Stimulated activated CD8-positive, alpha-beta memory T cell treated with anti-CD3 and anti-CD28 coated beads, Interleukin-15, amount 100 ng/mL, for 1 hour (primary cell): ENCODE measurements around the gene SFT2D3.

ENCODE experiments used
- DNase-seq: peaks from one replicate; pipeline ENCODE4 v3.0.0-alpha.2; 2020; ENCODE audit warnings: low read depth

Gene SFT2D3, protein sequence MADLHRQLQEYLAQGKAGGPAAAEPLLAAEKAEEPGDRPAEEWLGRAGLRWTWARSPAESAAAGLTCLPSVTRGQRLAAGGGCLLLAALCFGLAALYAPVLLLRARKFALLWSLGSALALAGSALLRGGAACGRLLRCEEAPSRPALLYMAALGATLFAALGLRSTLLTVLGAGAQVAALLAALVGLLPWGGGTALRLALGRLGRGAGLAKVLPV

GRCh38 chr2:127701193-127701650, at the start of gene SFT2D3:
Gene SFT2D3 (plus strand): TSS chr2:127701497. CDS start chr2:127701529, 32 bp downstream.
- peak; percentile 76 for DNase-seq

GRCh38 chr2:127651971-127652550, 49.2 kb upstream of the SFT2D3 start:
- DNase-seq: no peak

DNA sequence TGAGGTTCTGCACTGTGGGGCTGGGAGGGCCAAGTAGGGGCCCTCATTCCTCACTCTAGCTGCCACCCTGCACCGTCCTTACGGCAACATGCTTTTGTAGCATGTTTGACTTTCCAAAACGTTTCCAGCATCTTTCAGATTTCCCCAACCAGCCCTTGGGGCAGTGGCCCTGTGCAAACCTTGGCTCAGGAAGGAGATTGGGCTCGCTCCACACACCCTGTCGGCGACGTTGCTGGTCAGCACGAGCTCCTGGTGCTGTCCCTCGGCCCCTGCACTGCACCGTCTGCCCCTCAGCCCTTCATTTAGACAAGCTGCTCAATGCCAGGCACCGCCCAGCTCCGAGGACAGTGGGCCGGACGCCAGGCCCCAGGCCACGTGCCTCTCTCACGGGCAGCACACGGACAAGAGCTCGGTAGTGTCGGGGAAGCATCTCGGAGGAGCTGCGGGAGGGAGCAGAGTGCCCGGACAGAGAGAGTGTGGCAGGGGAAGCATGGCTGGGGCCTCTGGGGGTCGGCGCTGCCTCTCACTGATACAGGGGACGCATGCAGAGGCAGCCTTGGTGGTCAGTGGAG, 48.4 kb upstream of the SFT2D3 start:
- no peak for DNase-seq

DNA sequence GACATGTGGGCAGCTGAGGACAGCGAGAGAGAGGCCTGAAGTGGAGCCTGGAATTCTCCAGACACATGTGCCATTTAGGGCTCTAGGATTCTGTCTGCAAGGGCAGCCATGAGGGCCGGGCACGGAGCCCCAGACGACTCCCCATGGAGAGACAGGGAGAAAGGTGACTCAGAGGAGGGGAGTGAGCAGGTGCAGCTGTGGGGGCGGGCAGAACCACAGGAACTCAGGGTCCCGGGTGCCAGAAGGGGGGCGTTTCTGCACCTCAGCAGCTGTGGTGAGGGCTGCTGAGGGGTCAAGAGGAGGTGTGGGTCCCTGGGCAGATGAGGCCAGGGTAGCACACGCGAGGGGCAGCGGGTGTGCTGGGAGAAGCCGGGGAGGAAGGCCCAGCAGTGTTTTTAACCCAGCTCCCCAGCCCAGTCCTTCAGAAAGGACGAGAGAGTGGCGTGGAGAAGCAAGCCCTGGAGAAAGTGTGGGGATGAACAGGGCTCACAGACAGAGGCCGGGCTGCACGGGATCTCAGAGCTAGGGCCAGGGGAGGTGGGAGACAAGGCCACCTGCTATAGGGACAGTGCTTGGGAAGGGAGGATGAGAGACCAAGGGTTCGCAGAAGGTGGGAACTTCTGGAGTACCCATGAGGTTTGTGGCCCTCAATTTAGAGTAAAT, 47.7 kb upstream of the SFT2D3 start:
- no peak for DNase-seq

GRCh38 chr2:127654084-127654837, 47.0 kb upstream of the SFT2D3 start:
- DNase-seq: no peak

DNA sequence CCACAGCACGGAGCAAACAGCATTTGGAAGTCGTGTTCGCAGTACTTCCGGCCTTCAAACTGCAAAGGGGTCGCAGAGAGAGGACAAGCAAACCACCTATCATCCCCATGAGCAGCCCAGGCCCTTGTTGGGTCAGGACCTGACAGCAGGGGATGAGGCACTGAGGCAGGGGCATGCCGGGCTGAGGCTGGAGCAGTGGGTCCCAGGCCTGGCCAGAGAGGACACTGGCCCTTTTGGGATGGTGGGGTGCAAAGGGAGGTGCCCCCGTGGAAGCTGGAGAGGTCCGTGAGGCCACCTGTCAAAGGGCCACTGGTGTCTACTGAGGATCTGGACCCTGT, 46.5 kb upstream of the SFT2D3 start:
- DNase-seq: no peak

- no peak for DNase-seq
Observed at GRCh38 chr2:127655209-127656073, 45.9 kb upstream of the SFT2D3 start.

GRCh38 chr2:127656569-127657231, 44.6 kb upstream of the SFT2D3 start:
- DNase-seq: no peak

GRCh38 chr2:127657232-127657595, 44.1 kb upstream of the SFT2D3 start:
- no peak for DNase-seq

DNA sequence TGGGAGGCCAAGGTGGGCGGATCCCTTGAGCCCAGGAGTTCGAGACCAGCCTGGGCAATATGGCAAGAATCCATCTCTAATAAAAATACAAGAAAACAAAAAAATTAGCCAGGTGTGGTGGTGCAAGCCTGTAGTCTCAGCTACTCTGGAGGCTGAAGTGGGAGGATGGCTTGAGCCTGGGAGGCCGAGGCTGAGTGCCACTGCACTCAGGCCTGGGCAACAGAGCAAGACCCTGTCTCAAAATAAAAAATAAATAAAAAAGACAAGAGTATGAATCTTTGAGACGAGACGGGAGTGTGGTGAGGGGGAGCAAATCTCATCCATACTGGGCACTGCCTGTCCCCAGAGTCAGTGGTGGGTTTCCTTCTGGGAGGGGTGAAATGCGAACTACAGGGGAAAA, 43.2 kb upstream of the SFT2D3 start:
- no peak for DNase-seq

- no peak for DNase-seq
Observed at GRCh38 chr2:127658641-127659407, 42.5 kb upstream of the SFT2D3 start.

DNA sequence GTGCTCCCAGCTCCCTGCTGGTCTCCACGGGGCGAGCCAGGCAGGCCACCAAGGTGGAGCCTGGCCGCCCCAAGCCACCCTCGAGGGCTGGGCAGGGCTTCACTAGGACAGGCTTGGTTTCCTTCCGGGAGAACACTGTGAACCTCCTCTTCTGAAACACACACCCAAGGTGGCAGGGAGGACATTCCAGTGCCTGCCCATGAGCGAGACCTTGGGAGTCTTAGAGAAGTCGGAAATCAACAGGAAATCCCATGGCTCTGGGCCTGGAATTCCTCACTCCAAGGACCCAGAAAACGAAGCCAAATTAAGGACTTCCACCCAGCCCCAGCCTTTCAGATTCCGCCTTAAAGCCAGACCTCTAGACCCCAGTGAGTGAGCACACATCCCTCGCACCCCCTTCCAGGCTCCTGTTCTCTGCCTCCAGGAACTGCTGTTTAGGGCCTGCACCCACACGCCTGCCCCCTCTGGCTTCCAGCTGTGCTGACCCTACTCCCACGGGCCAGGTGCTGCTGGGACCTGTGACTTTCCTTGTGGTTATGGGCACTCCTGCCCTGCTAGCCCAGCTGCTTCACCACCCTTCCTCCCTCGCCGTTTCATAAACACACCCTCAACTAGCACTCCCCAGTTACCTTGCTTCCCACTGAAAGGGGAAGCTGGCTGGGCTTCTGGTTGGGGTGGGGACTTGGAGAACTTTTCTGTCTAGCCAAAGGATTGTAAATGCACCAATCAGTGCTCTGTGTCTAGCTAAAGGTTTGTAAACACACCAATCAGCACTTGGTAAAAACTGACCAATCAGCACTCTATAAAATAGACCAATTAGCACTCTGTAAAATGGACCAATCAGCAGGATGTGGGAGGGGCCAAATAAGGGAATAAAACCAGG, 41.6 kb upstream of the SFT2D3 start:
- no peak for DNase-seq

DNA sequence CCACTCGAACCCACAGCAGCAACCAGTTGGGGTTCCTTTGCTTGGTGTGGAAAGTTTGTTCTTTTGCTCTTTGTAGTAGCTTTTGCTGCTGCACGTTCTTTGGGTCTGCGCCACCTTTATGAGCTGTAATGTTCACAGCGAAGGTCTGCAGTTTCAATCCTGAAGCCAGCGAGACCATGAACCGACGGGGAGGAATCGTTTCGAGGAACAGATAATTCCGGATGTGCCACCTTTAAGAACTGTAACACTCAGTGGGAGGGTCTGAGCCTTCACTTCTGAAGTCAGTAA, 41.1 kb upstream of the SFT2D3 start:
- no peak for DNase-seq

DNA sequence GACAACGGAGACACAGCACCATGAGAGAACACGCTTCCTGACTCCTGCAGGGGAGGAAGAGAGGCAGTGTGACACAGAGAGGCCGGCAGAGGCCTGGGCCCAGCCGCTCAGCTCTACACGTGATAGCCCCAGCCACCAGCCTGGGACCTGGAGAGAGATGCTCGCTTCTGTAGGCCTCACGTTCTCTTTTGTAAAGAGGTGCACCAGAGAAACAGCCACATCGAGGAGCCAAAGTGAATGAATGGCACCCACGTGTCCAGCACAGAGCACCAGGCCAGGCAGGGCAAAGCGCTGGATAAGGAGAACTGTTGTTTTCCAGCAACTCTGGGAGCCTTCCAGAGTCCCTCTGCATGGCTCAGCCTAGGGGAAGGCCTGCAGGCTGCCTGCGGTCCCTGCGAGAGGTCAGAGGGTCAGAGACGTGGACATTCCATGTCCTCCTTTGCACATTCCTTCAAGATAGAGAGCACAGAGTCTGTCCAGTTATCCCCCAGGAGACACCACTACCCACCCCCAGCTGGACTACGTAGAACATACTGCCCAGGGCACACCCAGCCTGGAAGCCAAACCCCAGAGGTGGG, 40.1 kb upstream of the SFT2D3 start:
- no peak for DNase-seq

DNA sequence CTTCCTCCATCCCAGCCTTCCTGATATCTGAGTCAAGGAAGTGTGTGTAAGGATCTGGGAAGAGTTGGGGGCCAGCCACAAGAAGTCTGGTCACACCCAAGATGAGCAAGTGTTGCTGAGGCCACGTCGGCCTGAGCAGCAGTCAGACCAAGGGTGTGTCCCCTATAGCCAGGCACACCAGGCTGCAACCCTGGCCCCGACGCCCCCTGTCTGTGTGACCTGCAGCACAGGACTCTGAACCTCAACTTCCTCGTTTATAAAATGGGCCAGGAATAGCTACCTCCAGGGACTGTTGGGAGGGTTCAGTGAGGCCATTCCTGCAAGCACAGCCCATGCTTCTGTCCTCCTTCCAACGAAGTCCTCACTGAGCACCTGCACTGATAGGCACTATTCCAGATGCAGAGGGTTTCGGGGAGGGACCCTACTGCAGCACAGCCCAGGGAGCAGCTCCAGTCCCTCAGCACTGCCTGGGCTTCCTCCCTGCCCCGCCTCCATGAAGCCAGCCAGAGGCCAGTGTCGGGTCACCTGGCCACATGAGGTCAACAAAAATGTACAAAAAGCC, 39.3 kb upstream of the SFT2D3 start:
- no peak for DNase-seq

DNA sequence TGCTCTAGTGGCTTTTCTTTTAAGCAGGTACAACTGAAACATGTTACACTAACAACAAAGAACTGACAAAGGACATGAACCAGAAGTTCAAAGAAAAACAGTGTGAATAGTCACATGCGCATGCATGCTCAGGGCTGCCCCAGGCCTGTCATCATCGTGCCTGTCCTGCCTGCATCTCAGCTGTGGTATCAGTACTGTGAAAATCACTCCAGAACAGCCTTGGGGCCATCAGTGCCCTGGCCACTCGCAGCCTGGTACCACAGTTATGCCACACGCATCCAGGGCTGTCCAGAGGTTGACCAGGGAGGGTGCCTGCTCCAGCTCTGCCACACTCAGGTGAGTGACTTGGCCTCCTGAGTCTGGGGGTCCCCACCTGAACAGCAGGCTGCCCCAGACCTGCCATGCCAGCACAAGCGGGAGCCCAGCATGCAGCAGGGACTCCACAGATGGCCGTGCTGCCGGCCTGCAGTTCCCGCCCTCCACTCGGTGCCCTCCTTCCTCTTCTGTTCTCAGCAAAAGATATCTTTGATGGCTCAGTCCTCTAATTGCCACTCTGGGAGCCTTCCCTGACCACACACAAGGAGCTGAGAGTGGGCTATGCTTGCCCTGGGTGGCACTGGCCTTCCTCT, 38.2 kb upstream of the SFT2D3 start:
- DNase-seq: no peak

- DNase-seq: no peak
Observed at GRCh38 chr2:127663566-127664064, 37.7 kb upstream of the SFT2D3 start.
